ENCODE data around the gene AGBL5.
"Not testable (repeated sequence)": the region's sequence is repeated elsewhere in the genome, so short reads cannot be mapped to it uniquely, and the experiment has no call there.

The AGBL5 gene

GRCh38 chr2:27054721-27055120 lies 3.3 kb downstream of the AGBL5 start:
- DNase-seq, result no peak

- no peak for DNase-seq
Observed at GRCh38 chr2:27057184-27057583, 5.7 kb downstream of the AGBL5 start.

- no peak for DNase-seq
Observed at GRCh38 chr2:27058210-27058609, 6.7 kb downstream of the AGBL5 start.

DNA sequence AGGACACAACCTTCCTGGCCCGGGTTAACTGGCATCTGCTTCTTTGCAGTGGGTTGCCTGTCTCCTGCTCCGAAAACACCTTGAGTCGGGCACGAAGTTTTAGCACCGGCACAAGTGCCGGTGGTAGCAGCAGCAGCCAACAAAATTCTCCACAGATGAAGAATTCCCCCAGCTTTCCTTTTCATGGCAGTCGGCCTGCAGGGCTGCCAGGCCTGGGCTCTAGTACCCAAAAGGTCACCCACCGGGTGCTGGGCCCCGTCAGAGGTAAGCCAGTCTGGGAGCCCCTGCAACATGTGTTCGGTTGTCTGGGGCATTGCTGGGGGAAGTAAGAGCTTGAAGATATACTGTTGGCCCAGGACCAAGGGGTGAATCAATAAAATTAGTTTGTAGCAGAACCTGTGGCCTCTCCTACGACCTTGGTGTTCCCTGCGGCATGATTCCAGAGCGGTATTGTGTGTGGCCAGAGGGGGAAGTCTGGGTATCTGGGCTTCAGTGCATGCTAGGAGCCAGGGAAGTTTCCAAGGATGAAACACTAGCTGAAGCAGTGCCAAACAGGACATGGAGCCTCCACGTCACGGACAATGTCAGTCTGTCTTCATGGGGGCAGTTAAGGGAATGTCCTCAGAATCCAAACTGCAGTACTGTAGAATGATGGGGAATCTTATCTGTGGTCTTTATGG lies 7.8 kb downstream of the AGBL5 start:
- DNase-seq, result no peak

- no peak for DNase-seq
Observed at GRCh38 chr2:27060323-27060722, 8.9 kb downstream of the AGBL5 start.

DNA sequence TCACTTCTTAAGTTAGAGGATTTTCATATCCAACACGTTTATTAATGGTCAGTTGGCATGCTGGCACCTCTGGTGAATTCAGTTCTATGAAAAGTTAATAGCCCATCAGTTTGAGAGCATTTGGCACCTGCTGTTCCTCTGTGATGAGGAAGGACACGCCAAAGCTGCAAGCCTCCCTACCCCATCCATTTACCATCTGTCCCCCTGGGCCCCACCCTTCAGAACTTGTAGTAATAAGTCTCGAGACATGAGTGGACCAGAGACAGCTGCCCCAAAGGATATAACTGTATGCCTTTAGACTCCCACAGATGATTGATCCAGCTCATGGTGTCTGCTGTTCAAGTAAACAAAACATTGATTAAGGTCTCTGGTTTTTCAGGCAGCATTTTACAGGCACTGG lies 13.7 kb downstream of the AGBL5 start:
- no peak for DNase-seq

DNA sequence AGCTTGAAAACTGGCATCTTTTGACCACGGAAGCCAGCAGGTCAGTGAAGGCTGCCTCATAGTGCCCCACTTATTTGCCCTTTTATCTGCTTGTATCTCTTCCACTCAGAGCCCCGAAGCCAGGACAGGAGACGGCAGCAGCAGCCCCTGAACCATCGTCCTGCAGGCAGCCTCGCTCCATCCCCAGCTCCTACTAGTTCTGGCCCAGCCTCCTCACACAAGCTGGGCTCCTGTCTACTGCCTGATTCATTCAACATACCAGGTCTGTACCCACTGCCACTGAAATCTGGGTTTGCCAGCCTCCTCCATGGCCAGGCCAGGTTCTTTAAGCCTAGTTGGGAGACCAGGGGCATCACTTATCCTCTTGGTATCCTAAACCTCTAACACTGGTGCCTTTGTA lies 15.9 kb downstream of the AGBL5 start:
- DNase-seq, result no peak

GRCh38 chr2:27069436-27069835 lies 18.0 kb downstream of the AGBL5 start:
- no peak for DNase-seq

GRCh38 chr2:27069961-27070618 lies 18.6 kb downstream of the AGBL5 start:
- no peak for DNase-seq

DNA sequence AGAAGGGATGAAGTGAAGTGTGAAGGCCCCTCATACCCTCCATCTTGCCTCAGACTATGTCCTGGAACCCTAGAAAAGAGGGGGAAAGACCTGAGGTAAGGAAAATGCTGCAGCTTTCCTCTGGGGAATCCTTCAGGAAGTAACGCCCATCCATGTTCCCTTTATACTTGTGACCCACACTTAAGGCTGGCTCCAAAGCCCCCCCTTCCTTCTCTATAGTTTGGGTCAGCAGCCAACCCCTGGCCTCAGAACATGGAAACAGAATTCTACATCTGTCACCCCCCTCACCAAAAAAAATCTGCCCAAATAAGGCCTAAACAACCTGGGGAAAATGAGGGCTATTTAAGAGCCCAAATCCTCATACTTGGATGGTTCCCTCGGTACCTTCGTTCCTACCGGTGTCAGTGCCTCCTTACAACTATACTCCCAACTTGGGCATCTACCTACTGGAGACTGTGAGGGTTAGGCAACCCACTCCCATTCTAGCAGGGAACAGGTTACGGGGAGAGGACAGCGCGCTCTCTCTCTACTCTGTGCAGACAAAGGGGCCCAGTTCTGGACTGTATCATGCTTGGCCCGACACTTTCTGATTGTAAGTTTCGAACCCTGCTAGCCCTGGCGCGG lies 19.3 kb downstream of the AGBL5 start:
- DNase-seq, result no peak

GRCh38 chr2:27071277-27071989 lies 20.0 kb downstream of the AGBL5 start, which contains the start of gene OST4:
TSS of gene OST4 (minus strand) at chr2:27071654.
- DNase-seq, result peak; percentile 73

- DNase-seq, result no peak
Observed at GRCh38 chr2:27071990-27072830, 20.7 kb downstream of the AGBL5 start.

- no peak for DNase-seq
Observed at GRCh38 chr2:27072920-27073319, 21.5 kb downstream of the AGBL5 start.

DNA sequence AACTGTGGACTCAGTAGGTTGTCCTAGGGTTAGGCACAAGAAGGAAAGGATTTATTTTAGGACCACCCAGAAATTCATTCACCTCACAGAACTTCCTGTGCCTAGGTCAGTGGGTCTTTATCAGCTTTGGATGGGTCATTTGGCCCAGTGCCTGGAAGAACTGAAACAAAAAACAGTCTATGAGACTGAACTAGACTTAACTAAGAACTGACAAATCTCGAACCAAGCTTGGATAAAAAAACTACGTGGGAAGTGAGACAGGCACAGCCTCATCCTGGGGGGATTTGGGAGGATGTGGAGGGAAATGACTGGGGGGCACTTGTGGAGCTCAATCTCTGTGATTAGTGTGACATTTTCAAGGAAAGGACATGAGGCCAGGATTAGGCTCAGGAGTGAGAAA lies 22.3 kb downstream of the AGBL5 start:
- DNase-seq, result no peak

DNA sequence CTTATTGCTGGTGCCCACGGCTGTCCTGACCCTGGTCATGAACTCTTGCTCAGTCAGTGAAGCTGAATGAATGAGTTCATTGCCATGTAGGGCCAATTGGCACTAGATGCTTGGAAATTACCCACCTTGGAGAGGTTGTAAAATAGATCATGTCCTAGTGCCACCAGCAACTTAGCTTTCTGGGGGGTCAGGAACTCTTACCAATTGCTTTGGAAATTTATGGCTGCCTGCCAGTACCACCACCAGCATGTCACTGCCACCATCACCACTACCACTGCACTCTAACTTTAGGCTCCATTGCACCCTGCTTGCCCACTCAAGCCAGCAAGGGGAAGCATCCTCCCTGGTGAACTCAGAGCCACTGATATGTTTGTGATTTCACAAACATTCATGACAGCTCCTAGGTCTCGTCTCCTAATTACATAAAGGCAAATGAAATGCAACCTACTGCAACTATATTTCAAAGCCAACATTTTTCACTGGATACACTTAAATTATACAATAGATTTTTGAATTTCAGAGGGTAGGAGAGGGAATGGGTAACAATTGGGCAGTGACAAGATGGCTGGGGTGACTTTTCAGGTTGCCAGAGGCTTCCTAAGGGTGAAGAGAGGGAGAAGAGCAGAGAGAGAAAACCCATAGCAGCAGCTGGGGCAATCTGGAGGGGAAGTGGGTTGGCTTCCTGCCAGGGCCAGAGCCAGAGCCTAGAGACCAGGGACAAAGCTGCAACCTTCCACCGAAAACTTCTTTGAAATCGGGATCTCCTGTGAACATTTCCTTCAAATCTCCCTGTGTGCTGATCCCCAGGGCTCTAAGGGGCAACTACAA lies 23.5 kb downstream of the AGBL5 start:
- DNase-seq, result peak; percentile 46

- DNase-seq, result not testable (repeated sequence)
Observed at GRCh38 chr2:27075566-27075871, 24.1 kb downstream of the AGBL5 start.

DNA sequence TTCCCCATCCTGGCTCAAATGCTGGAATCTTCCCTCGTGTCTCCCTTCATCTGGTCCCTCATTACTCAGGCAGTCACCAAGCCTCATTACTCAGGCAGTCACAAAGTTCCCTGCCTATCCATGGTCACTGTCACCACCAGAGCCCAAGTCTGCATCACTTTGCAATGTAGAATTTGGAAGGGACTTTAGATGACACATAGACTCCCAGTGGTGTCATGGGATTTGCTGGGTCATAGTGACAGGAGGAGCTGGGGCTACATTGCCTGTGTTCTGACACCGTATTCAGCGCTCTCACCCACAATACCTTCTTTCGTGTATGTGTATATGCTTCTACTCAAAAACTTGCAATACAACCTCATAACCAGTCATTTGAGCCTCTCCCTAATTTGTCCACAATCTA lies 24.9 kb downstream of the AGBL5 start:
- no peak for DNase-seq

DNA sequence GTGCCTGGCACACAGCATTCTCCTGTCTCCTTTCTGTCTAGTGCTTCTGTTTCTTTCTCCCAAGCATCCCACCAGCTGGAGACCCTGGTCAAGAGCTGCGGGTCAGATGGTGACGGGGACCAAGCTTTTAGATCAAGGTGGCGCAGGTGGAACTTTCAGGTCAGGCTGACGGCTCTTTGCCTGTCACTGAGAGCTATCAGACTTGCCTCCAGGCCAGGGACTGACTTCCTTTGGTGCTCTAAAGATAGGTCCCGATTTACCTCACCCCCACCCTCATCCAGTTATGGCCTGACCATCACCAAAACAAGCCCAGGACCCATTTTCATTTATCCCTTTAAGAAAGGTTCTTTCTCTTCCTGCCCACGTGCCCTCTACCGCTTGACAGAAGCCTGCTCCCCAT lies 25.8 kb downstream of the AGBL5 start:
- DNase-seq, result no peak

DNA sequence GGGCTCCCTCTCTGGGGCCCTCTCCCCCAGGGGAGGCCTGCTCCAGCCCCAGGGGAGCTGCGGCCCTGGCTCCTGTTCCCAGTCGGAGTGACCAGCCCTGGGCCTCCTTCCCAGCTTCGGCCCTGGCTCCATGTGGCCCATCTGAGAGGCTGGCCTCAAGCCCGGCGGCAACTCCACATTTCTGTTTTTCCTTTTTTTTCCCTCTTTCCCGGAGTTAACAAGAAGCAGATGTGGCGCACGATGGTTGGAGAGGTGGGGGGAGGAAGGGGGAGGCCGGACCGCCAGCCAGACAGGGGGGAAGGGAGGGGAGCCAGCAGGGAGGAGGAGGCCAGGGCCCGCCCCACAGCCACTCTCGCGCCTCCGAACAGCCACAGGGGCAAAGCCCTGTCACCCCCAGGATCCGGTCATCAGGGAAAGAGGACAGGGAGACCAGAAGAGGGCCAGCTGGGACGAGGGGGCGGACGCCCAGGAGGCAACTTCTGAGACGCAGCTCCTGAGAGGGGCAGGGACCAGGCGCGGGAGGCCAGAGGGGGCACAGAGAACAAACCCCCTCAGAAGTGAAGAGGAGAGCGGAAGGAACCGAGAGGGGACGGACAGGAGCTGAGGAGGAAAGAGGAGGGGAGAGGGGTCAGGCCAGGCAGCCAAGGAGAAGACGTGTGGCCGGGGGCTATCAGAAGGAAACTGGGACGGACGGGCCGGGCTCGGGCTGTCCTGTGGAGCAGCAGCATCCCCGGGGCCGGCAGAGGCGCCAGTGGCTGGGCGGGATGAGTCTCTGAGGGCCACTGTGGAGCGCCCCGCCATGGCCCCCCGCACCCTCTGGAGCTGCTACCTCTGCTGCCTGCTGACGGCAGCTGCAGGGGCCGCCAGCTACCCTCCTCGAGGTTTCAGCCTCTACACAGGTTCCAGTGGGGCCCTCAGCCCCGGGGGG lies 27.1 kb downstream of the AGBL5 start, which contains the start of gene EMILIN1:
Gene EMILIN1, plus strand, starts transcription at position 349 of the 928 bp plus-strand sequence. Its CDS starts 451 bp downstream, at position 800.
- no peak for DNase-seq
